Osteoblast (primary cell): Measurements from ENCODE around the gene LRP1B. TPM values are rescaled to one million over a fixed set of nuclear protein-coding genes. Genes with fewer than 3 reads are reported as not detected.

Source experiments
- DNase-seq: peaks from one replicate; pipeline ENCODE4 v3.0.0; 2011; ENCODE audit warnings: low spot score, mixed read lengths; ENCODE audit not compliant: insufficient read length; ENCODE audit errors: missing footprints
- H2AFZ ChIP-seq: 2 replicates; pipeline ENCODE4 v1.6.0; 2011; ENCODE audit warnings: mild to moderate bottlenecking, low read length
- H3K27ac ChIP-seq: 2 replicates; pipeline ENCODE4 v1.5.1; 2011; ENCODE audit warnings: mild to moderate bottlenecking, low read depth, low read length, moderate library complexity
- H3K27me3 ChIP-seq: 2 replicates; pipeline ENCODE4 v1.6.0; 2012; ENCODE audit warnings: mild to moderate bottlenecking, control low read depth, inconsistent platforms, low read length, moderate library complexity; ENCODE audit not compliant: insufficient read depth
- H3K36me3 ChIP-seq: 2 replicates; pipeline ENCODE4 v1.5.1; 2011; ENCODE audit warnings: mild to moderate bottlenecking, low read length, control low read depth, moderate library complexity; ENCODE audit not compliant: insufficient read depth
- H3K4me1 ChIP-seq: 2 replicates; pipeline ENCODE4 v1.5.1; 2011; ENCODE audit warnings: mild to moderate bottlenecking, low read length, control low read depth, moderate library complexity; ENCODE audit not compliant: insufficient read depth
- H3K4me2 ChIP-seq: 2 replicates; pipeline ENCODE4 v1.6.0; 2011; ENCODE audit warnings: mild to moderate bottlenecking, low read length; ENCODE audit not compliant: insufficient read depth
- H3K4me3 ChIP-seq: fragments of 200-600 bp; sonication (generic); 3 replicates; pipeline ENCODE4 v1.5.1; 2012; ENCODE audit warnings: mild to moderate bottlenecking, low read length, inconsistent platforms; ENCODE audit not compliant: insufficient read depth
- H3K79me2 ChIP-seq: 2 replicates; pipeline ENCODE4 v1.6.0; 2012; ENCODE audit warnings: mild to moderate bottlenecking, low read length, control low read depth, inconsistent platforms; ENCODE audit not compliant: insufficient read depth
- H3K9me3 ChIP-seq: 2 replicates; pipeline ENCODE4 v1.5.1; 2011; ENCODE audit warnings: low read depth, low read length, control low read depth
- H4K20me1 ChIP-seq: 2 replicates; pipeline ENCODE4 v1.6.0; 2012; ENCODE audit warnings: mild to moderate bottlenecking, low read length, control low read depth; ENCODE audit not compliant: insufficient read depth
- total RNA-seq: library from RNA; depleted of rRNA; stranded (reverse); fragments of >200 nt; gene quantifications from 2 replicates; pipeline ENCODE4 v1.2.3, GENCODE V29; 2012
- TF ChIP-seq, protein P1 (sequence below): IDR thresholded peaks from 2 replicates; pipeline ENCODE4 v1.5.1; 2011; ENCODE audit warnings: mild to moderate bottlenecking, low read depth, low read length, moderate library complexity; ENCODE audit errors: extremely low read depth

The LRP1B gene
- total RNA-seq, 1 donor: not detected

GRCh38 chr2:140621583-140622362 lies 1509.0 kb downstream of the LRP1B start:
- Histone ChIP-seq H4K20me1 (no peaks in the 10 kb centered on the region), H3K9me3 (no peaks in the 10 kb centered on the region), H3K4me3 (no peak overlapping the region), H3K79me2 (no peaks in the 10 kb centered on the region), H3K27me3 (no peaks in the 10 kb centered on the region), H2AFZ (no peak overlapping the region), H3K4me1 (no peaks in the 10 kb centered on the region), H3K36me3 (no peaks in the 10 kb centered on the region), H3K27ac (no peak overlapping the region), H3K4me2 (no peak overlapping the region)
- TF ChIP-seq, protein P1, sequence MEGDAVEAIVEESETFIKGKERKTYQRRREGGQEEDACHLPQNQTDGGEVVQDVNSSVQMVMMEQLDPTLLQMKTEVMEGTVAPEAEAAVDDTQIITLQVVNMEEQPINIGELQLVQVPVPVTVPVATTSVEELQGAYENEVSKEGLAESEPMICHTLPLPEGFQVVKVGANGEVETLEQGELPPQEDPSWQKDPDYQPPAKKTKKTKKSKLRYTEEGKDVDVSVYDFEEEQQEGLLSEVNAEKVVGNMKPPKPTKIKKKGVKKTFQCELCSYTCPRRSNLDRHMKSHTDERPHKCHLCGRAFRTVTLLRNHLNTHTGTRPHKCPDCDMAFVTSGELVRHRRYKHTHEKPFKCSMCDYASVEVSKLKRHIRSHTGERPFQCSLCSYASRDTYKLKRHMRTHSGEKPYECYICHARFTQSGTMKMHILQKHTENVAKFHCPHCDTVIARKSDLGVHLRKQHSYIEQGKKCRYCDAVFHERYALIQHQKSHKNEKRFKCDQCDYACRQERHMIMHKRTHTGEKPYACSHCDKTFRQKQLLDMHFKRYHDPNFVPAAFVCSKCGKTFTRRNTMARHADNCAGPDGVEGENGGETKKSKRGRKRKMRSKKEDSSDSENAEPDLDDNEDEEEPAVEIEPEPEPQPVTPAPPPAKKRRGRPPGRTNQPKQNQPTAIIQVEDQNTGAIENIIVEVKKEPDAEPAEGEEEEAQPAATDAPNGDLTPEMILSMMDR: no peak
- DNase-seq: no peak

DNA sequence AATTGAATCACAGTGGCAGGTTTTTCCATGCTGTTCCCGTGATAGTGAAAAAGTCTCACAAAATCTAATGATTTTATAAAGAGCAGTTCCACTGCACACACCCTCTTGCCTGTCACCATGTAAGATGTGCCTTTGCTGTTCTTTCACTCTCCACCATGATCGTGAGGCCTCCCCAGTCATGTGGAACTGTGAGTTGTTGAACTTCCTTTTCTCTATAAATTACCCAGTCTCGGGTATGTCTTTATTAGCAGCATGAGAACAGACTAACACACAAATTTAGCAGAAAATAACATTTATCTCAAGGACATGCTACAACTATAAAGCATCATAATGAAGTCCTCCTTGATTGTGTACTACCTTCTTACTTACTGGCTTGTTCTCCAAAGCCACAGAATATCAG lies 1526.0 kb downstream of the LRP1B start:
- Histone ChIP-seq H4K20me1 (no peaks in the 10 kb centered on the region), H3K79me2 (no peaks in the 10 kb centered on the region), H3K27me3 (no peaks in the 10 kb centered on the region), H3K27ac (no peak overlapping the region), H2AFZ (no peak overlapping the region), H3K4me1 (no peaks in the 10 kb centered on the region), H3K36me3 (no peaks in the 10 kb centered on the region), H3K9me3 (no peaks in the 10 kb centered on the region), H3K4me2 (no peak overlapping the region), H3K4me3 (no peak overlapping the region)
- TF ChIP-seq, protein P1: no peak
- no peak for DNase-seq

- Histone ChIP-seq H3K27ac (no peak overlapping the region), H3K4me3 (no peak overlapping the region), H3K9me3 (no peaks in the 10 kb centered on the region), H2AFZ (no peak overlapping the region), H3K36me3 (no peaks in the 10 kb centered on the region), H3K4me2 (no peak overlapping the region), H3K27me3 (no peaks in the 10 kb centered on the region), H4K20me1 (no peaks in the 10 kb centered on the region), H3K4me1 (no peaks in the 10 kb centered on the region), H3K79me2 (no peaks in the 10 kb centered on the region)
- DNase-seq: no peak
- TF ChIP-seq, protein P1: no peak
Measured at GRCh38 chr2:140604096-140604495, 1526.7 kb downstream of the LRP1B start.

GRCh38 chr2:140603416-140603815 lies 1527.4 kb downstream of the LRP1B start:
- no peak overlapping the region for H3K27ac ChIP-seq
- TF ChIP-seq, protein P1: no peak
- H4K20me1 ChIP-seq: no peaks in the 10 kb centered on the region
- H2AFZ ChIP-seq: no peak overlapping the region
- H3K79me2 ChIP-seq: no peaks in the 10 kb centered on the region
- no peak for DNase-seq
- H3K4me2 ChIP-seq: no peak overlapping the region
- H3K27me3 ChIP-seq: no peaks in the 10 kb centered on the region
- H3K36me3 ChIP-seq: no peaks in the 10 kb centered on the region
- no peaks in the 10 kb centered on the region for H3K9me3 ChIP-seq
- no peaks in the 10 kb centered on the region for H3K4me1 ChIP-seq
- H3K4me3 ChIP-seq: no peak overlapping the region
